HepG2 (cell line): ENCODE data around the gene BPHL. TPM values are rescaled to one million over a fixed set of nuclear protein-coding genes. Genes with fewer than 3 reads are reported as not detected.

Source experiments
- AGO1 ChIP-seq: fragments of 200-400 bp; formaldehyde crosslinking; IDR thresholded peaks from 2 replicates; pipeline ENCODE4 v1.6.1; 2017; ENCODE audit warnings: mild to moderate bottlenecking, low read depth, low read length, moderate library complexity; ENCODE audit not compliant: poor library complexity, severe bottlenecking
- FOXP1 ChIP-seq, 2 experiments: fragments of 450-650 bp in 1 of 2; IDR thresholded peaks; 2 replicates each; pipeline ENCODE4 v1.6.1; 2017 to 2018; ENCODE audit warnings: antibody characterized with exemption in 1 of 2
- LCORL ChIP-seq, 2 experiments: fragments of 450-650 bp in 1 of 2; sonication (generic) in 1 of 2; formaldehyde crosslinking in 1 of 2; IDR thresholded peaks; 2 replicates each; pipeline versions ENCODE4 v1.5.0 to v1.6.1; 2017 to 2020; ENCODE audit warnings: antibody characterized with exemption in 1 of 2, missing genetic modification reagents in 1 of 2
- MIXL1 ChIP-seq: IDR thresholded peaks from 2 replicates; pipeline ENCODE4 v1.6.1; 2016
- NFE2L2 ChIP-seq: fragments of 150-350 bp; IDR thresholded peaks from 2 replicates; pipeline ENCODE4 v1.6.1; 2014; ENCODE audit warnings: low read length
- NPAS2 ChIP-seq: sonication (generic); formaldehyde crosslinking; IDR thresholded peaks from 2 replicates; pipeline ENCODE4 v1.8.0; 2022; ENCODE audit warnings: mild to moderate bottlenecking, missing genetic modification reagents, borderline replicate concordance
- PREB ChIP-seq: sonication (generic); formaldehyde crosslinking; IDR thresholded peaks from 2 replicates; pipeline ENCODE4 v1.4.0; 2020; ENCODE audit warnings: missing genetic modification reagents
- STAG1 ChIP-seq: sonication (generic); formaldehyde crosslinking; IDR thresholded peaks from 2 replicates; pipeline ENCODE4 v1.4.0; 2020; ENCODE audit warnings: missing genetic modification reagents
- TBX3 ChIP-seq: fragments of 450-650 bp; IDR thresholded peaks from 2 replicates; pipeline ENCODE4 v1.6.1; 2017; ENCODE audit warnings: antibody characterized with exemption, mild to moderate bottlenecking, inconsistent platforms, borderline replicate concordance
- THRA ChIP-seq: sonication (generic); formaldehyde crosslinking; IDR thresholded peaks from 2 replicates; pipeline ENCODE4 v1.4.0; 2020; ENCODE audit warnings: missing genetic modification reagents, borderline replicate concordance
- ZMAT3 ChIP-seq: sonication (generic); formaldehyde crosslinking; conservative IDR thresholded peaks from 2 replicates; pipeline ENCODE4 v1.7.0; 2021; ENCODE audit warnings: missing genetic modification reagents
- ZNF18 ChIP-seq: sonication (generic); formaldehyde crosslinking; IDR thresholded peaks from 2 replicates; pipeline ENCODE4 v1.8.0; 2022; ENCODE audit warnings: mild to moderate bottlenecking, missing genetic modification reagents; ENCODE audit not compliant: insufficient replicate concordance
- ZNF276 ChIP-seq: sonication (generic); formaldehyde crosslinking; IDR thresholded peaks from 2 replicates; pipeline ENCODE4 v1.4.0; 2020; ENCODE audit warnings: mild to moderate bottlenecking, low read depth, missing genetic modification reagents
- ZNF501 ChIP-seq: sonication (generic); formaldehyde crosslinking; IDR thresholded peaks from 2 replicates; pipeline ENCODE4 v1.5.1; 2020; ENCODE audit warnings: mild to moderate bottlenecking, moderate library complexity, missing genetic modification reagents
- ZNF557 ChIP-seq: sonication (generic); formaldehyde crosslinking; IDR thresholded peaks from 2 replicates; pipeline ENCODE4 v1.4.0; 2020; ENCODE audit warnings: missing genetic modification reagents
- ZNF609 ChIP-seq: sonication (generic); formaldehyde crosslinking; IDR thresholded peaks from 2 replicates; pipeline ENCODE4 v1.4.0; 2020; ENCODE audit warnings: mild to moderate bottlenecking, missing genetic modification reagents, borderline replicate concordance
- ZNF777 ChIP-seq: sonication (generic); formaldehyde crosslinking; IDR thresholded peaks from 2 replicates; pipeline ENCODE4 v1.4.0; 2020; ENCODE audit warnings: missing genetic modification reagents
- ZNF781 ChIP-seq: sonication (generic); formaldehyde crosslinking; IDR thresholded peaks from 2 replicates; pipeline ENCODE4 v1.5.1; 2020; ENCODE audit warnings: borderline replicate concordance, mild to moderate bottlenecking, missing genetic modification reagents; ENCODE audit errors: not compliant biosample characterization
- polyA plus RNA-seq, 8 experiments: library from polyadenylated mRNA; depleted of rRNA in 3 of 8; stranded (reverse) in 7 of 8; unstranded in 1 of 8; fragments of >200 nt; fragmentation: Illumina TruSeq in 4 of 8; extraction: Trizol in 4 of 8; gene quantifications; 2 replicates each; pipeline versions ENCODE4 v1.2.1 to v1.2.3, GENCODE V29; 2011 to 2016; ENCODE audit warnings: low read depth in 4 of 8, missing spikeins in 1 of 8, mixed read lengths in 1 of 8; ENCODE audit not compliant: insufficient read depth in 1 of 8
- total RNA-seq, 5 experiments: library from RNA; depleted of rRNA; stranded (reverse); fragments of >200 nt; fragmentation: Illumina TruSeq; extraction: Trizol; gene quantifications; 2 replicates each; pipeline ENCODE4 v1.2.3, GENCODE V29; 2016; ENCODE audit warnings: low read depth in 1 of 5

Gene BPHL
- total and polyA plus RNA-seq, 2 of the 13 experiments (the other 11 are each of a cell fraction or from before 2014, with no cell fraction given), result 37.8 to 39.5 TPM

GRCh38 chr6:3135668-3136291, 17.3 kb downstream of the BPHL start (continued):
- TF ChIP-seq ZNF609 (CRISPR knock-in tag), result 0 out of 2 replicates have a peak, but pooled peaks have one; percentile 17
- no peak for TF ChIP-seq NFE2L2
- no peak for TF ChIP-seq AGO1
- peak; percentile 19; the same call in 1 of the 2 replicates for TF ChIP-seq ZNF501
- no peak for TF ChIP-seq ZNF18 (CRISPR knock-in tag)
- no peak for TF ChIP-seq ZNF276 (CRISPR knock-in tag)
- no peak for TF ChIP-seq STAG1 (CRISPR knock-in tag)
- TF ChIP-seq ZNF557 (CRISPR knock-in tag), result no peak
- peak; percentile 38; the same call in 1 of the 2 replicates for TF ChIP-seq TBX3
- TF ChIP-seq PREB, result no peak
- no peak for TF ChIP-seq NPAS2 (CRISPR knock-in tag)
- no peak for TF ChIP-seq ZMAT3 (CRISPR knock-in tag)
- no peak for TF ChIP-seq LCORL (IDR thresholded peaks at IDR 0.05)
- no peak; the same call in 1 of the 2 replicates for TF ChIP-seq LCORL (CRISPR knock-in tag; IDR thresholded peaks at IDR 0.05)
- peak; percentile 64; the same call in 1 of the 2 replicates for TF ChIP-seq MIXL1 (CRISPR knock-in tag)
- TF ChIP-seq ZNF777, result no peak
- peak; percentile 78; the same call in 1 of the 2 replicates for TF ChIP-seq THRA (CRISPR knock-in tag)
- no peak for TF ChIP-seq ZNF781 (CRISPR knock-in tag)
- TF ChIP-seq FOXP1 (IDR thresholded peaks at IDR 0.05), result no peak
- peak; percentile 79 for TF ChIP-seq FOXP1 (CRISPR knock-in tag; IDR thresholded peaks at IDR 0.05)
